HEK293T (cell line): Measurements from ENCODE around the gene MAPRE2.

Source experiments
- CTCF ChIA-PET: fragments of 350-600 bp; formaldehyde crosslinking; extraction: SDS; loops from one replicate; lab custom pipeline; 2021; ENCODE audit warnings: antibody characterized with exemption, inconsistent platforms; lab: Yijun Ruan, JAX
- POLR2A ChIA-PET: fragments of 350-600 bp; formaldehyde crosslinking; extraction: SDS; loops from one replicate; lab custom pipeline; 2020; ENCODE audit warnings: antibody characterized with exemption, inconsistent platforms; lab: Yijun Ruan, JAX
- DNase-seq: peaks from one replicate; pipeline ENCODE4 v3.0.0; 2012; ENCODE audit warnings: mixed read lengths; ENCODE audit errors: extremely low spot score
- ARNT ChIP-seq: fragments of 450-650 bp; IDR thresholded peaks from 2 replicates; pipeline ENCODE4 v1.6.1; 2017; ENCODE audit warnings: mild to moderate bottlenecking
- BHLHE40 ChIP-seq: fragments of 450-650 bp; IDR thresholded peaks from 2 replicates; pipeline ENCODE4 v1.6.1; 2016; ENCODE audit warnings: mild to moderate bottlenecking, moderate library complexity, borderline replicate concordance
- CTBP1 ChIP-seq: fragments of 450-650 bp; IDR thresholded peaks from 2 replicates; pipeline ENCODE4 v1.6.1; 2016; ENCODE audit warnings: borderline replicate concordance
- ELF4 ChIP-seq: fragments of 450-650 bp; IDR thresholded peaks from 2 replicates; pipeline ENCODE4 v1.6.1; 2017; ENCODE audit warnings: antibody characterized with exemption
- FOXA1 ChIP-seq: fragments of 450-650 bp; IDR thresholded peaks from 2 replicates; pipeline ENCODE4 v1.6.1; 2016; ENCODE audit warnings: mild to moderate bottlenecking
- FOXK2 ChIP-seq: fragments of 450-650 bp; IDR thresholded peaks from 2 replicates; pipeline ENCODE4 v1.6.1; 2016; ENCODE audit warnings: mild to moderate bottlenecking
- FOXM1 ChIP-seq: fragments of 450-650 bp; IDR thresholded peaks from 2 replicates; pipeline ENCODE4 v1.6.1; 2017; ENCODE audit warnings: mild to moderate bottlenecking, borderline replicate concordance
- HDGF ChIP-seq: fragments of 450-650 bp; IDR thresholded peaks from 2 replicates; pipeline ENCODE4 v1.6.1; 2017; ENCODE audit warnings: antibody characterized with exemption, borderline replicate concordance
- L3MBTL2 ChIP-seq: fragments of 450-650 bp; conservative IDR thresholded peaks from 2 replicates; pipeline ENCODE4 v1.6.1; 2016; ENCODE audit warnings: mild to moderate bottlenecking
- LEF1 ChIP-seq: fragments of 450-650 bp; IDR thresholded peaks from 2 replicates; pipeline ENCODE4 v1.6.1; 2017; ENCODE audit warnings: mild to moderate bottlenecking, borderline replicate concordance
- NFRKB ChIP-seq: fragments of 450-650 bp; IDR thresholded peaks from 2 replicates; pipeline ENCODE4 v1.6.1; 2016; ENCODE audit warnings: mild to moderate bottlenecking, moderate library complexity
- PKNOX1 ChIP-seq: fragments of 450-650 bp; IDR thresholded peaks from 2 replicates; pipeline ENCODE4 v1.6.1; 2016
- SP1 ChIP-seq: fragments of 450-650 bp; IDR thresholded peaks from 2 replicates; pipeline ENCODE4 v1.6.1; 2017
- SUZ12 ChIP-seq: fragments of 450-650 bp; IDR thresholded peaks from 2 replicates; pipeline ENCODE4 v1.6.1; 2016; ENCODE audit warnings: mild to moderate bottlenecking
- TARDBP ChIP-seq: fragments of 450-650 bp; IDR thresholded peaks from 2 replicates; pipeline ENCODE4 v1.6.1; 2016
- ZNF384 ChIP-seq: fragments of 450-650 bp; IDR thresholded peaks from 2 replicates; pipeline ENCODE4 v1.6.1; 2016

MAPRE2 gene

DNA sequence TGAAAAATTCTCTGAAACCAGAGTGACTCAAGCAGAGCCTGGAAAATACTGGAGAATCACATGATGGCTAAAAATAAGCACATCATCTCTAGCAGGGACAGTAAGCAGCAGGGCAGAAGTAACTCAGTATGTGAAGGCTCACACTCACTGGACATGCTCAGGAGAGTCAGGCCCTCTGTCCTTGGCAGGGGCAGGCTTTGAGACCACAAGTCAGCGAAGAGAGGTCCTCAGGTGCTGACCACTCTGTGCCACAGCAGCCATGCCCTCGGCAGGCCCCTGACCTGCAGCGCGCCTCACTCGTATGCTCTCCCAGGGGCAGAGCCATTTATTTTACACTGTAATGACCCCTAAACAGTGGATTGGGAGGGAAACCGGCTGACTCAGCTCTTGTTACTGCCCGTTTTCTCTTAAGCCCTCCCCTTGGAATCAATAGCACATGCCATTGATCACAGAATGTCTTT, 76.8 kb downstream of the MAPRE2 start:
- TF ChIP-seq BHLHE40 (no peak), CTBP1 (no peak), FOXK2 (no peak), TARDBP (no peak), ZNF384 (no peak), FOXM1 (no peak), HDGF (no peak), SP1 (no peak), PKNOX1 (no peak), SUZ12 (no peak)
- CTCF ChIA-PET, result interaction anchor here (2.6 kb wide), 1 partner anchor 25 kb away, joined by 12 read pairs; no protein-coding TSS in a partner anchor
- POLR2A ChIA-PET, result no interaction called here
- DNase-seq, result no peak

DNA sequence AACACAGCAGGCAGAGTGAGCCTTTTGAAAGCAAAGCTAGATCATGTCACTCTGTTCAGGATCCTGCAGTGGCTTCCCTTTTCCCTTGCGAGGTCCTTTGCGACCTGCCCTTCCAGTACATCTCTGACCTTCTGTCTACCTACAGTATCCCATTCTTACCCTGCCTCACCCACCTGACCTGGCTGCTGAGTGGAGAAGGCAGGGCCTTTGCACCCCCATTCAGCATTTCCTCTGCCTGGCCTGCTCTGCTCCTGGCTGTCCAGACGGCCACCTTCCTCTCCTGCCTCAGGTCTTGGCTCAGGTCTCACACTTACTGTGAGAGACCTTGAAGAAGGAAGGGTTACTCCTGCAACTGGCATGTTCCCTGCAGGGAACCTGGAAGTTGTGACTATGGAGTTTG, 77.4 kb downstream of the MAPRE2 start:
- ChIA-PET CTCF (interaction anchor here (2.6 kb wide), 1 partner anchor 25 kb away, joined by 12 read pairs; no protein-coding TSS in a partner anchor), POLR2A (no interaction called here)
- no peak for DNase-seq
- TF ChIP-seq PKNOX1, result no peak
- TF ChIP-seq L3MBTL2, result no peak

DNA sequence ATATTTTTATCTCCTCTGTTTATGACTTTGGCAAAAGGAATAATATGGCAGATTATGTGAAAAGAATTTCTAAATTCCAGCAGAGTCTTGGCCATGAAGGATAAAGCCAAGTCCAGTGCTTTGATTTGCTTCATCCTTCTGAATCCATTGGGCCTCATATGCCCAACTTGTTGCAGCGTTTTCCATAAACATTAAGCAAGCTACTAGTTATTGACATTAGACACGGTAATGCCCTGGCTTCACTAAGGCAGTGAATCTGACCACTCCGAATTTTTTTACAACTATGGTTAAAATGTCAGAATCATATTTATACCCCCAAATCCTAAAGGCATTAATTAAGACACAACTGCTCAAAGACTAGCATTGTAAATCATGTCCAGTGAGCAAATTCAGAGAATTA, 79.8 kb downstream of the MAPRE2 start:
- TF ChIP-seq PKNOX1, result peak; percentile 62
- TF ChIP-seq FOXK2, result no peak
- POLR2A ChIA-PET, result no interaction called here
- no peak for DNase-seq
- CTCF ChIA-PET, result interaction anchor here (0.6 to 1.3 kb wide), 3 partner anchors 9 to 699 kb away, joined by 3 to 4 read pairs (median 3); no protein-coding TSS in a partner anchor

GRCh38 chr18:35121531-35121930, 80.3 kb downstream of the MAPRE2 start:
- ChIA-PET POLR2A (no interaction called here), CTCF (interaction anchor here (1.1 to 1.3 kb wide), 2 partner anchors 8 to 22 kb away, joined by 3 to 4 read pairs; no protein-coding TSS in a partner anchor)
- TF ChIP-seq LEF1 (no peak), CTBP1 (no peak), PKNOX1 (no peak), ZNF384 (no peak), NFRKB (no peak), FOXM1 (no peak), ARNT (no peak), FOXA1 (no peak), HDGF (no peak), SP1 (no peak)
- no peak for DNase-seq

- ChIA-PET POLR2A (no interaction called here), CTCF (interaction anchor here (0.6 to 0.9 kb wide), 3 partner anchors 21 to 257 kb away, joined by 3 to 4 read pairs (median 3); no protein-coding TSS in a partner anchor)
- TF ChIP-seq BHLHE40 (no peak), ARNT (no peak), PKNOX1 (no peak), ZNF384 (no peak), FOXK2 (no peak), NFRKB (no peak), SP1 (no peak), CTBP1 (no peak), FOXA1 (no peak), HDGF (no peak), FOXM1 (no peak), SUZ12 (no peak), L3MBTL2 (no peak), ELF4 (no peak), TARDBP (no peak)
- no peak for DNase-seq
Observed at GRCh38 chr18:35122586-35123224, 81.5 kb downstream of the MAPRE2 start.

DNA sequence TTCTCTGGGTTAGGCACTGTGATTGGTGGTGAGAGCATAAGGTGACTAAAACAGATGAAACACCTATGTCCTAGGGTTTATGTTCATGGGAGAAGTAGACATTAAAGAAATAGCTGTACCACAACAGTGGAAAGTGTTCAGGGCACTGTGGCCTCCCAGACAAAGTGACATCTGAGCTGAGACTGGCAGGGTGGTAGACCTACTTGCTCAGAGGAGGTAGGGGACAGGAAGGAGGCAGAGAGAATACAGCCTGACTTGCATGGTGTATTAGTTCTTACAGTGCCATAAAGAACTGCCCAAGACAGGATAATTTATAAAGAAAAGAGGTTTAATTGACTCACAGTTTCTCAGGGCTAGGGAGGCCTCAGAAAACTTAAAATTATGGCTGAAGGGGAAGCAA, 82.6 kb downstream of the MAPRE2 start:
- DNase-seq, result no peak
- CTCF ChIA-PET, result no interaction called here
- POLR2A ChIA-PET, result interaction anchor here (1.6 kb wide), 1 partner anchor 9 kb away, joined by 3 read pairs; no protein-coding TSS in a partner anchor
- TF ChIP-seq CTBP1 (no peak), NFRKB (no peak), FOXK2 (no peak), ELF4 (no peak), ZNF384 (no peak), HDGF (no peak), FOXA1 (no peak), ARNT (no peak), BHLHE40 (no peak), SP1 (no peak), SUZ12 (no peak), L3MBTL2 (no peak), TARDBP (no peak), PKNOX1 (no peak), FOXM1 (no peak), LEF1 (no peak)
